GM18502 (cell line): ENCODE results near the gene KIAA1217.
A peak's percentile ranks its signal among the peaks of the same experiment; 100 is the strongest.

ENCODE experiments used
- ATAC-seq: cut with Tn5 transposase; IDR thresholded peaks from one replicate; pipeline ENCODE4 v1.9.1; 2021; ENCODE audit warnings: mild to moderate bottlenecking; ENCODE audit not compliant: unreplicated experiment, poor library complexity

Gene KIAA1217

GRCh38 chr10:24453973-24454372 lies 245.0 kb downstream of the KIAA1217 start:
- ATAC-seq, result no peak

- ATAC-seq, result no peak
Observed at GRCh38 chr10:24455447-24455846, 246.5 kb downstream of the KIAA1217 start.

GRCh38 chr10:24456322-24456721 lies 247.4 kb downstream of the KIAA1217 start:
- no peak for ATAC-seq

GRCh38 chr10:24457661-24458318 lies 248.9 kb downstream of the KIAA1217 start:
- no peak for ATAC-seq

GRCh38 chr10:24459836-24460235 lies 250.9 kb downstream of the KIAA1217 start:
- ATAC-seq, result no peak

GRCh38 chr10:24462291-24462813 lies 253.4 kb downstream of the KIAA1217 start:
- no peak for ATAC-seq

GRCh38 chr10:24462889-24463552 lies 254.1 kb downstream of the KIAA1217 start:
- ATAC-seq, result no peak

- ATAC-seq, result peak; percentile 78
Observed at GRCh38 chr10:24463611-24464426, 254.9 kb downstream of the KIAA1217 start.

GRCh38 chr10:24465124-24465874 lies 256.4 kb downstream of the KIAA1217 start:
- no peak for ATAC-seq

- peak; percentile 59 for ATAC-seq
Observed at GRCh38 chr10:24465891-24466818, 257.2 kb downstream of the KIAA1217 start.

GRCh38 chr10:24467136-24467535 lies 258.2 kb downstream of the KIAA1217 start:
- ATAC-seq, result no peak

GRCh38 chr10:24467605-24468004 lies 258.7 kb downstream of the KIAA1217 start:
- ATAC-seq, result no peak

GRCh38 chr10:24468281-24468751 lies 259.4 kb downstream of the KIAA1217 start:
- ATAC-seq, result no peak

GRCh38 chr10:24469993-24470392 lies 261.1 kb downstream of the KIAA1217 start:
- ATAC-seq, result no peak

- ATAC-seq, result no peak
Observed at GRCh38 chr10:24475598-24475997, 266.7 kb downstream of the KIAA1217 start.

- no peak for ATAC-seq
Observed at GRCh38 chr10:24476913-24477701, 268.2 kb downstream of the KIAA1217 start.

GRCh38 chr10:24477915-24478314 lies 269.0 kb downstream of the KIAA1217 start:
- no peak for ATAC-seq

- no peak for ATAC-seq
Observed at GRCh38 chr10:24479806-24480205, 270.9 kb downstream of the KIAA1217 start.
